Right lobe of liver (tissue), 6 donors: ENCODE data around the gene TMEM132D. TPM values are rescaled to one million over a fixed set of nuclear protein-coding genes. Genes with fewer than 3 reads are reported as not detected.

Experiments used
- ATAC-seq, 4 donors: fragments of 200-7000 bp; cut with Tn5 transposase; one replicate each; pipeline ENCODE4 v1.9.1; 2020; ENCODE audit warnings: mild to moderate bottlenecking in 4 of 4, moderate library complexity in 4 of 4
- DNase-seq, 3 donors: peaks; one replicate each; pipeline ENCODE4 v3.0.0-alpha.2; 2020
- H3K27ac ChIP-seq, 3 donors: fragments of 200-600 bp; one replicate each; pipeline ENCODE4 v1.8.0; 2022
- H3K27me3 ChIP-seq, 2 donors: fragments of 200-600 bp; one replicate each; pipeline ENCODE4 v1.8.0; 2022
- H3K36me3 ChIP-seq, 4 donors: fragments of 200-600 bp; sonication (generic) in 1 of 4; one replicate each; pipeline versions ENCODE4 v1.5.1 to v1.8.0; 2017 to 2022; ENCODE audit warnings: control low read depth in 1 of 4
- H3K4me1 ChIP-seq, 4 donors: fragments of 200-600 bp; sonication (generic) in 1 of 4; one replicate each; pipeline versions ENCODE4 v1.5.1 to v1.8.0; 2017 to 2022; ENCODE audit warnings: control low read depth in 1 of 4
- H3K4me3 ChIP-seq, 3 donors: fragments of 200-600 bp; one replicate each; pipeline ENCODE4 v1.8.0; 2022
- H3K9me3 ChIP-seq, 4 donors: fragments of 200-600 bp; sonication (generic) in 1 of 4; one replicate each; pipeline versions ENCODE4 v1.5.1 to v1.8.0; 2017 to 2022; ENCODE audit warnings: control low read depth in 1 of 4
- CTCF ChIP-seq, 4 donors: fragments of 200-600 bp in 3 of 4; fragments of 450-650 bp in 1 of 4; IDR thresholded peaks; one replicate each; pipeline versions ENCODE4 v1.5.1 to v1.8.0; 2016 to 2022; ENCODE audit warnings: antibody characterized with exemption in 4 of 4, mild to moderate bottlenecking in 2 of 4
- POLR2A ChIP-seq: fragments of 450-650 bp; IDR thresholded peaks from one replicate; pipeline ENCODE4 v1.6.1; 2017; ENCODE audit warnings: antibody characterized with exemption, mild to moderate bottlenecking
- WGBS: methylation state at CpG from one replicate; pipeline ENCODE4 v1.1.6; 2018; ENCODE audit warnings: low coverage, low lambda C conversion rate; ENCODE audit not compliant: insufficient coverage; ENCODE audit errors: missing lambda C conversion rate; 5-methylcytosine and 5-hydroxymethylcytosine counted together
- intact Hi-C, 2 donors: fragments of 100-400 bp; cut with DNase I; formaldehyde crosslinking; loops; one replicate each; pipeline versions ENCODE4 v1.11.2 to v1.14.1; 2022
- total RNA-seq, 6 experiments: library from RNA; depleted of rRNA in 2 of 6; stranded (reverse); fragments of >200 nt in 2 of 6; fragmentation: NEBNext Ultra II Directional in 3 of 6; extraction: Animal tissue kit (Norgen Biotek cat#: 25700) in 3 of 6; gene quantifications; one replicate each; pipeline versions ENCODE4 v1.1.0 to v1.2.4, GENCODE V29; 2016 to 2023
- donor health status: DM: no; HTN: yes; CAD: no.
- donor health status: DM: no; HTN: no; CAD: no.
- donor health status: DM: no; HTN: no; CAD: no.
- donor health status: DM: no; HTN: yes; CAD: no.
- donor health status: DM: no; HTN: yes; CAD: no.

Gene TMEM132D
- total RNA-seq, 6 experiments from 2014 or later, result 0.10 to 0.35 (median 0.33) TPM; not detected in 3

GRCh38 chr12:129079719-129080118 lies 824.1 kb downstream of the TMEM132D start:
- H3K9me3 ChIP-seq, result no peaks in the 10 kb centered on the region
- DNase-seq (no peak), ATAC-seq (no peak)
- no peaks in the 10 kb centered on the region for H3K36me3 ChIP-seq
- WGBS, result 67% methylated on average over 5 of the region's 5 CpGs
- H3K4me1 ChIP-seq, result no peaks in the 10 kb centered on the region
- no peaks in the 10 kb centered on the region for H3K27me3 ChIP-seq
- H3K4me3 ChIP-seq, result no peak overlapping the region
- H3K27ac ChIP-seq, result no peak overlapping the region
- no peak for TF ChIP-seq CTCF (IDR thresholded peaks at IDR 0.05)
- intact Hi-C loops, result no loop called here

GRCh38 chr12:129076441-129077320 lies 827.1 kb downstream of the TMEM132D start:
- DNase-seq (no peak), ATAC-seq (no peak)
- Histone ChIP-seq H3K4me1 (no peaks in the 10 kb centered on the region), H3K4me3 (no peak overlapping the region), H3K36me3 (no peaks in the 10 kb centered on the region), H3K27ac (no peak overlapping the region), H3K27me3 (no peaks in the 10 kb centered on the region), H3K9me3 (no peaks in the 10 kb centered on the region)
- intact Hi-C loops, result no loop called here
- TF ChIP-seq POLR2A, result no peak
- no peak for TF ChIP-seq CTCF (IDR thresholded peaks at IDR 0.05)
- WGBS, result 59% methylated on average over 4 of the region's 13 CpGs

GRCh38 chr12:129075460-129076208 lies 828.2 kb downstream of the TMEM132D start:
- 54% methylated on average over 4 of the region's 4 CpGs for WGBS
- intact Hi-C loops, result no loop called here
- H3K4me3 ChIP-seq, result no peak overlapping the region
- TF ChIP-seq POLR2A (no peak), CTCF (IDR thresholded peaks at IDR 0.05) (no peak)
- no peak for DNase-seq
- H3K27me3 ChIP-seq, result no peaks in the 10 kb centered on the region
- H3K4me1 ChIP-seq, result no peaks in the 10 kb centered on the region
- no peak for ATAC-seq
- no peaks in the 10 kb centered on the region for H3K36me3 ChIP-seq
- no peaks in the 10 kb centered on the region for H3K9me3 ChIP-seq
- no peak overlapping the region for H3K27ac ChIP-seq

- TF ChIP-seq CTCF (IDR thresholded peaks at IDR 0.05) (no peak), POLR2A (no peak)
- intact Hi-C loops, result no loop called here
- WGBS, result 74% methylated on average over 5 of the region's 6 CpGs
- ATAC-seq (no peak), DNase-seq (no peak)
- H3K27ac ChIP-seq, result no peak overlapping the region
- H3K9me3 ChIP-seq, result no peaks in the 10 kb centered on the region
- H3K4me1 ChIP-seq, result no peaks in the 10 kb centered on the region
- no peaks in the 10 kb centered on the region for H3K27me3 ChIP-seq
- H3K36me3 ChIP-seq, result no peaks in the 10 kb centered on the region
- H3K4me3 ChIP-seq, result no peak overlapping the region
Observed at GRCh38 chr12:129074379-129074778, 829.4 kb downstream of the TMEM132D start.
